ENCODE results near the gene RAD9A. TPM values are rescaled to one million over a fixed set of nuclear protein-coding genes. Genes with fewer than 3 reads are reported as not detected.

RAD9A gene
- total and polyA plus RNA-seq, 9 of the 15 experiments (the other 6 are each of a cell fraction or from before 2014, with no cell fraction given), result 1.4 to 41.2 (median 16.1) TPM

DNA sequence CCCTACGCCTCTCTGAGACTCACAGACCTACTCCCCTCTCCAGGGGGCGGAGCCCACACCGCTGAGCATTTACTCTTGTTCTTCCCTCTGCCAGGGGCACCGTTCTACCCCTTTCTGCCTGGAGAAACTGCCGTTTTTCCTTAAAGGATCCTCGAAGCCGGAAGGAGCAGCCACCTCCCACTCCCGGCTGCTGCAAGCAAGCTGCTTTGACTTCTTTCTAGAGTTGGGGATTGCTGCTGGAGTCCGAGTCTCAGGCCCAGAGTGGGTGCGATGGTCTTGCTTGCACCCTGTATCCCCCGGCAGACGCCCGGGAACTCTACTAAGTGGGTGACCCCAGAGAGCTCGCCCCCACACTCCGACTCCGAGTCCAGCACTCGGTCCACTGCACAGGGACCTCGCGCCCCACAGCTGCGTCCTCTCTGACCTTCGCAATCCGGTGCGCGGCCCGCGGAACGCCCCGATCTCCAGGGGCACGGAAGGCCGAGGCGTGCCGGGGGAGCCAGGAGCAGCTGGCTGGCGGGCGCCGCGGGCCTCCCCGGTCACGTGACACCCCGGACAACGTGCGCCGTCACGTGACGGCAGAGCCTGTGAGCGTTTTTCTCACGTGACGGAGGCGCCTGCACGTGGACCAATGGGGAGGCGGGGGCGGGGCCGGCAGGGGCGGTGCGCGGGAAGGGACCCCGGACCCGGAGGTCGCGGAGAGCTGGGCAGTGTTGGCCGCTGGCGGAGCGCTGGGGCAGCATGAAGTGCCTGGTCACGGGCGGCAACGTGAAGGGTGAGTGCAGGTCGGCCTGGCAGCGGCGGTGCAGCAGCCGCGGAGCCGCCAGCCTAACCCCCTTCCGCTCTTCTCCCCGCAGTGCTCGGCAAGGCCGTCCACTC lies at the start of gene RAD9A (continued):
- TF ChIP-seq, protein P1, sequence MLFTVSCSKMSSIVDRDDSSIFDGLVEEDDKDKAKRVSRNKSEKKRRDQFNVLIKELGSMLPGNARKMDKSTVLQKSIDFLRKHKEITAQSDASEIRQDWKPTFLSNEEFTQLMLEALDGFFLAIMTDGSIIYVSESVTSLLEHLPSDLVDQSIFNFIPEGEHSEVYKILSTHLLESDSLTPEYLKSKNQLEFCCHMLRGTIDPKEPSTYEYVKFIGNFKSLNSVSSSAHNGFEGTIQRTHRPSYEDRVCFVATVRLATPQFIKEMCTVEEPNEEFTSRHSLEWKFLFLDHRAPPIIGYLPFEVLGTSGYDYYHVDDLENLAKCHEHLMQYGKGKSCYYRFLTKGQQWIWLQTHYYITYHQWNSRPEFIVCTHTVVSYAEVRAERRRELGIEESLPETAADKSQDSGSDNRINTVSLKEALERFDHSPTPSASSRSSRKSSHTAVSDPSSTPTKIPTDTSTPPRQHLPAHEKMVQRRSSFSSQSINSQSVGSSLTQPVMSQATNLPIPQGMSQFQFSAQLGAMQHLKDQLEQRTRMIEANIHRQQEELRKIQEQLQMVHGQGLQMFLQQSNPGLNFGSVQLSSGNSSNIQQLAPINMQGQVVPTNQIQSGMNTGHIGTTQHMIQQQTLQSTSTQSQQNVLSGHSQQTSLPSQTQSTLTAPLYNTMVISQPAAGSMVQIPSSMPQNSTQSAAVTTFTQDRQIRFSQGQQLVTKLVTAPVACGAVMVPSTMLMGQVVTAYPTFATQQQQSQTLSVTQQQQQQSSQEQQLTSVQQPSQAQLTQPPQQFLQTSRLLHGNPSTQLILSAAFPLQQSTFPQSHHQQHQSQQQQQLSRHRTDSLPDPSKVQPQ (CRISPR knock-in tag; IDR thresholded peaks at IDR 0.05; ENCODE audit: borderline replicate concordance), result peak; percentile 97
- no peak for TF ChIP-seq ZKSCAN8 (CRISPR knock-in tag; IDR thresholded peaks at IDR 0.05)
- TF ChIP-seq KDM1A (IDR thresholded peaks at IDR 0.05), result no peak
- TF ChIP-seq PHF20 (IDR thresholded peaks at IDR 0.05; ENCODE audit: partially characterized antibody), result peak; percentile 91
- no peak for TF ChIP-seq MCM7 (IDR thresholded peaks at IDR 0.05)
- TF ChIP-seq CREM (IDR thresholded peaks at IDR 0.05; ENCODE audit: low read depth), result peak; percentile 89
- TF ChIP-seq RFX5 (IDR thresholded peaks at IDR 0.05; ENCODE audit: low read depth, low read length), result no peak
- TF ChIP-seq NRF1 (conservative IDR thresholded peaks at IDR 0.05 in 1 of 2, IDR thresholded peaks at IDR 0.05 in 1 of 2), result peak; percentile 32 to 36; a peak in 3 of 4 replicates
- no peak for TF ChIP-seq MTF1 (CRISPR knock-in tag; IDR thresholded peaks at IDR 0.05; ENCODE audit: borderline replicate concordance)
- peak in 1 of 2 experiments; percentile 81; a peak in 1 of 4 replicates for TF ChIP-seq KDM4B (IDR thresholded peaks at IDR 0.05; ENCODE audit: borderline replicate concordance in 2 of 2, low read depth in 1 of 2)
- no peak for TF ChIP-seq PRPF4 (IDR thresholded peaks at IDR 0.05; ENCODE audit: insufficient read depth, low read depth, low read length, poor library complexity, severe bottlenecking)
- no peak for TF ChIP-seq GTF2A2 (tag; IDR thresholded peaks at IDR 0.05)
- TF ChIP-seq RAD51 (IDR thresholded peaks at IDR 0.05; ENCODE audit: borderline replicate concordance, low read depth), result peak; percentile 100
- TF ChIP-seq, protein P2, sequence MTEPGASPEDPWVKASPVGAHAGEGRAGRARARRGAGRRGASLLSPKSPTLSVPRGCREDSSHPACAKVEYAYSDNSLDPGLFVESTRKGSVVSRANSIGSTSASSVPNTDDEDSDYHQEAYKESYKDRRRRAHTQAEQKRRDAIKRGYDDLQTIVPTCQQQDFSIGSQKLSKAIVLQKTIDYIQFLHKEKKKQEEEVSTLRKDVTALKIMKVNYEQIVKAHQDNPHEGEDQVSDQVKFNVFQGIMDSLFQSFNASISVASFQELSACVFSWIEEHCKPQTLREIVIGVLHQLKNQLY (CRISPR knock-in tag; conservative IDR thresholded peaks at IDR 0.05), result peak in 1 of 2 experiments; percentile 84; a peak in 2 of 4 replicates
- peak; percentile 83; the same call in 1 of the 2 replicates for TF ChIP-seq MTA3 (IDR thresholded peaks at IDR 0.05; ENCODE audit: borderline replicate concordance)
- peak; percentile 78 for TF ChIP-seq RBM25 (IDR thresholded peaks at IDR 0.05; ENCODE audit: low read depth, low read length, severe bottlenecking)
- TF ChIP-seq CCNT2 (IDR thresholded peaks at IDR 0.05; ENCODE audit: borderline replicate concordance, extremely low read depth, insufficient read length, low read depth, low read length), result peak; percentile 95
